Parathyroid adenoma (tissue), 2 donors: Measurements from ENCODE around the gene NCKAP1.

Experiments
- H2AFZ ChIP-seq: fragments of 300-600 bp; sonication (generic); one replicate; pipeline ENCODE4 v1.7.0; 2017; ENCODE audit warnings: antibody characterized with exemption, mild to moderate bottlenecking
- H3K27ac ChIP-seq: fragments of 300-600 bp; sonication (generic); one replicate; pipeline ENCODE4 v1.7.0; 2017
- H3K27me3 ChIP-seq: fragments of 300-600 bp; sonication (generic); one replicate; pipeline ENCODE4 v1.7.0; 2017; ENCODE audit warnings: low read length; ENCODE audit not compliant: control insufficient read depth, insufficient read depth
- H3K36me3 ChIP-seq: fragments of 300-600 bp; sonication (generic); one replicate; pipeline ENCODE4 v1.7.0; 2017; ENCODE audit warnings: low read length; ENCODE audit not compliant: control insufficient read depth, insufficient read depth
- H3K4me1 ChIP-seq: fragments of 300-600 bp; sonication (generic); one replicate; pipeline ENCODE4 v1.7.0; 2017; ENCODE audit warnings: control low read depth
- H3K4me2 ChIP-seq: fragments of 300-600 bp; sonication (generic); one replicate; pipeline ENCODE4 v1.7.0; 2017; ENCODE audit warnings: low read length
- H3K4me3 ChIP-seq: fragments of 300-600 bp; sonication (generic); one replicate; pipeline ENCODE4 v1.7.0; 2017; ENCODE audit warnings: low read depth, low read length
- H3K79me2 ChIP-seq: fragments of 300-600 bp; sonication (generic); one replicate; pipeline ENCODE4 v1.7.0; 2017; ENCODE audit warnings: control low read depth
- H3K9ac ChIP-seq: fragments of 300-600 bp; sonication (generic); one replicate; pipeline ENCODE4 v1.7.0; 2017; ENCODE audit warnings: mild to moderate bottlenecking
- H3K9me3 ChIP-seq: fragments of 300-600 bp; sonication (generic); one replicate; pipeline ENCODE4 v1.7.0; 2017; ENCODE audit warnings: low read length; ENCODE audit not compliant: control insufficient read depth
- CTCF ChIP-seq: fragments of 300-600 bp; sonication (generic); IDR thresholded peaks from one replicate; pipeline ENCODE4 v1.7.0; 2017; ENCODE audit warnings: antibody characterized with exemption, mild to moderate bottlenecking
- donor health status: primary hyperparathyroidism.

NCKAP1 gene

DNA sequence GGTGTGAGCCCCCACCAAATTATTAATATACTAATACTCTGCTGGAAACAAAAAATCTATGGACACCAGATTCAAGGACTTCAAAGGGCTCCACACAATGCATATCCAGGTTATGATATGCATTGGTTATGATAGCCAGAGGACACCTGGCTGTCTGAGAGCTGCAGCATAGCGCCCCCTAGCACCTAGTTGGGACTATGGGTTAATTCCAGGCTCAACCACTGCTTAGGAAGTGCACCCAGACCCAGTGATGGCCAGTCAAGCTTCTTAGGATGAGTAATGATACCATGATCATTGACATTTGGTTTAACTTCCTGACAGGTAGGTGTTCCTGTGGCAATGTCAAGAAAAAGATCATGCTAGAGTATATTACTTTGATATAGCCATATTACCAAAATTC, 168.0 kb downstream of the NCKAP1 start:
- peak; percentile 5 for TF ChIP-seq CTCF
- Histone ChIP-seq H2AFZ (no peak overlapping the region), H3K79me2 (no peaks in the 10 kb centered on the region), H3K4me1 (no peaks in the 10 kb centered on the region), H3K9me3 (no peaks in the 10 kb centered on the region), H3K36me3 (no peaks in the 10 kb centered on the region), H3K27ac (no peak overlapping the region), H3K4me2 (no peak overlapping the region), H3K9ac (no peak overlapping the region), H3K27me3 (no peaks in the 10 kb centered on the region), H3K4me3 (no peak overlapping the region)

GRCh38 chr2:182868054-182868796, 170.0 kb downstream of the NCKAP1 start:
- H3K79me2 ChIP-seq, result no peaks in the 10 kb centered on the region
- no peak overlapping the region for H3K4me3 ChIP-seq
- H3K4me1 ChIP-seq, result no peaks in the 10 kb centered on the region
- H3K9me3 ChIP-seq, result no peaks in the 10 kb centered on the region
- peak overlapping the region; percentile 83 for H2AFZ ChIP-seq
- no peak overlapping the region for H3K4me2 ChIP-seq
- no peaks in the 10 kb centered on the region for H3K27me3 ChIP-seq
- no peak for TF ChIP-seq CTCF
- no peaks in the 10 kb centered on the region for H3K36me3 ChIP-seq
- H3K9ac ChIP-seq, result no peak overlapping the region
- H3K27ac ChIP-seq, result no peak overlapping the region

DNA sequence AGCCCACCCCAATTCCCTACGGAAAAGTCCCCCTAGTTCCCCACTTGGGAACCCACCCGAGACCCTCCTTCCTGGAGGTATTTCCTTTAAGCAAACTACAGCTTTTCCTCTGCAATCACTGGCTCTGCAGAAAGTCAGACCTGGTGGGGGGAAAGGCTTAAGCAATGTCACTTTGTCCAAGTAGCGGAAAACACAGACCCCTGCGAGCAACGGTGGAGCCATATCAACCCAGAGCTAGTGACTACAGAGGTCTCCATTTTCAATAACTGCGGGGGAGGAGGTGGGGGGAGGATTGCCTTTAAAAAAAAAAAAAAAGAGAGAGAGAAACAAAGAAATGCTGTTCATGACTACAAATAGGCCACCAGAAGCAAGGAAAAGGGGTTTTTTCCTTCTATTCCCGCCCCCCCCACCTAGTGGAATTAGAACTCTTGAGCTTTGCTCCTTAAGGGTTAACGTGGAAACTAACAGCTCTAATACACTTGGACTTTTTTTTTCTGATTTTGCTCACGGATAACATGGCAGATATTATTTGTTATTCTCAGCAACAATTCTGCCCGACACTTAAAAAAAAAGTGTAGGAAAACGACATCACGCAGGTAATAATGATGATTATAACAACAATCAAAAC, 170.7 kb downstream of the NCKAP1 start:
- Histone ChIP-seq H3K4me2 (peak overlapping the region; percentile 95), H3K9me3 (no peaks in the 10 kb centered on the region), H2AFZ (peak overlapping the region; percentile 83), H3K79me2 (no peaks in the 10 kb centered on the region), H3K4me1 (no peaks in the 10 kb centered on the region), H3K36me3 (no peaks in the 10 kb centered on the region), H3K4me3 (no peak overlapping the region), H3K9ac (no peak overlapping the region), H3K27me3 (no peaks in the 10 kb centered on the region), H3K27ac (no peak overlapping the region)
- TF ChIP-seq CTCF, result no peak

DNA sequence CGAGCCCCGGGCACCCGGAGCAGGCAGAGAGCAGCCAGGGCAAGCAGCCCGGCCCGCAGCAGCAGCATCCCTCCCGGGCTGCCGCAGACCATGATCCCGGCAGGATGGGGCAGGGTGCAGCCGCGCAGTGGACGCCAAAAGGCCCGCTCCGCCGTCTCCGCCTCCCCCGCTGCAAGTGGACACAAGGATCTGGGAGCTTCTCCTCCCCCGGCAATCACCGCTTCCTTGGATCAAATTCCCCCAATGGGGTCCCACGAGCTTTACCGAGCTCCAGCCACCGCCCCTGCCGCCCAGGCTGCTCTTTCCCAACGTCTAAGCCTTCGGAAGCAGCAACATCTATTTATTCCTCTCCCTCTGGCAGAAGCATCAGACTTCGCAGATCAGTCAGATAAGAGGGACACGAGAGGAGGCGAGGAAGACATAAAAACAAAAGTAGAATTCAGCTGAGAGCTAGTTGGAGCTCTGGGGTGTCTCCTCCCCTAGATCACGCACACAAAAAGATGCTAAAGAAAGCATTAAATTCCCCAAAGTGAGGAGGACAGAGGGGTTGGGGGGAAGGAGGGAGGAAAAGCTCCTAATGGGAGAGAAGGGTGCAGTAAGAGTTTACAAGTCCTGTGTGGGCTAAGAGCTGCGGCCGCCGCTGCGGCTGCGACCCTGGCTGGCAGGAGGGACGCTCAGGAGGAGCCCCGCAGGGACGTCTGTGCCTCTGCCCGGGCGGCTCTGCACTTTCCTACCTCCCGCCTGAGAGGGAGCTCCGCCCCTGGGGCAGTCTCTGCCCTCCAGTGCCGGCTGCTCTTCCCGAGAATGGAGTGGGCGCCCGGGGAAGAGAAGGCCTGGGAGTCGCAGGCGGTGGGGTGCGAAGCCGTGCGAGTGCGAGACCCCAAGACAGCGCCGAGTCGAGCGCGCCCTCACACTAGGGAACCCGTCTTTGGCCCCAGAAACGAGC, 171.5 kb downstream of the NCKAP1 start, which contains the start of gene FRZB:
TSS of gene FRZB (minus strand) at position 177 of the 946 bp plus-strand sequence. CDS start at position 92, 85 bp downstream.
- Histone ChIP-seq H3K27me3 (no peaks in the 10 kb centered on the region), H2AFZ (peak within 1 kb of the TSS; percentile 83), H3K36me3 (no peaks in the 10 kb centered on the region), H3K27ac (no peak within 1 kb of the TSS), H3K9me3 (no peaks in the 10 kb centered on the region), H3K4me2 (peak within 1 kb of the TSS; percentile 95), H3K79me2 (no peaks in the 10 kb centered on the region), H3K9ac (no peak within 1 kb of the TSS), H3K4me1 (no peaks in the 10 kb centered on the region), H3K4me3 (peak within 1 kb of the TSS; percentile 48)
- no peak for TF ChIP-seq CTCF
